GM19372 (cell line): ENCODE measurements around the gene DIP2A.
"Not testable (repeated sequence)": the region's sequence is repeated elsewhere in the genome, so short reads cannot be mapped to it uniquely, and the experiment has no call there.

Experiments
- ATAC-seq: cut with Tn5 transposase; IDR thresholded peaks from one replicate; pipeline ENCODE4 v1.9.1; 2021; ENCODE audit warnings: mild to moderate bottlenecking, low read depth, moderate library complexity; ENCODE audit not compliant: unreplicated experiment

The DIP2A gene

GRCh38 chr21:46441961-46442498, 16.7 kb upstream of the DIP2A start:
- ATAC-seq: no peak

- ATAC-seq: no peak
Measured at GRCh38 chr21:46442938-46443337, 15.8 kb upstream of the DIP2A start.

GRCh38 chr21:46443910-46444309, 14.8 kb upstream of the DIP2A start:
- no peak for ATAC-seq

GRCh38 chr21:46448108-46448507, 10.6 kb upstream of the DIP2A start:
- ATAC-seq: no peak

GRCh38 chr21:46448855-46449254, 9.8 kb upstream of the DIP2A start:
- not testable (repeated sequence) for ATAC-seq

GRCh38 chr21:46452710-46453109, 6.0 kb upstream of the DIP2A start:
- no peak for ATAC-seq

GRCh38 chr21:46454142-46454541, 4.5 kb upstream of the DIP2A start:
- no peak for ATAC-seq

- no peak for ATAC-seq
Measured at GRCh38 chr21:46454634-46455390, 3.9 kb upstream of the DIP2A start.

- ATAC-seq: no peak
Measured at GRCh38 chr21:46455575-46456385, 2.9 kb upstream of the DIP2A start.

GRCh38 chr21:46456750-46457149, 1.9 kb upstream of the DIP2A start:
- no peak for ATAC-seq

- peak; percentile 20 for ATAC-seq
Measured at GRCh38 chr21:46457801-46458314, 833 bp upstream of the DIP2A start.

- ATAC-seq: no peak
Measured at GRCh38 chr21:46459024-46459355, 299 bp downstream of the DIP2A start.

GRCh38 chr21:46459356-46460112, 843 bp downstream of the DIP2A start:
- no peak for ATAC-seq

GRCh38 chr21:46461909-46462308, 3.2 kb downstream of the DIP2A start:
- ATAC-seq: no peak

GRCh38 chr21:46465153-46465552, 6.5 kb downstream of the DIP2A start:
- ATAC-seq: not testable (repeated sequence)

GRCh38 chr21:46465651-46466050, 7.0 kb downstream of the DIP2A start:
- no peak for ATAC-seq

- ATAC-seq: no peak
Measured at GRCh38 chr21:46468108-46468774, 9.6 kb downstream of the DIP2A start.

GRCh38 chr21:46469275-46469674, 10.6 kb downstream of the DIP2A start:
- no peak for ATAC-seq

- ATAC-seq: no peak
Measured at GRCh38 chr21:46471514-46471913, 12.8 kb downstream of the DIP2A start.

- no peak for ATAC-seq
Measured at GRCh38 chr21:46472246-46472645, 13.6 kb downstream of the DIP2A start.
